ENCODE measurements around the gene PML.
"Not testable (repeated sequence)": the region's sequence is repeated elsewhere in the genome, so short reads cannot be mapped to it uniquely, and the experiment has no call there.

Gene PML

DNA sequence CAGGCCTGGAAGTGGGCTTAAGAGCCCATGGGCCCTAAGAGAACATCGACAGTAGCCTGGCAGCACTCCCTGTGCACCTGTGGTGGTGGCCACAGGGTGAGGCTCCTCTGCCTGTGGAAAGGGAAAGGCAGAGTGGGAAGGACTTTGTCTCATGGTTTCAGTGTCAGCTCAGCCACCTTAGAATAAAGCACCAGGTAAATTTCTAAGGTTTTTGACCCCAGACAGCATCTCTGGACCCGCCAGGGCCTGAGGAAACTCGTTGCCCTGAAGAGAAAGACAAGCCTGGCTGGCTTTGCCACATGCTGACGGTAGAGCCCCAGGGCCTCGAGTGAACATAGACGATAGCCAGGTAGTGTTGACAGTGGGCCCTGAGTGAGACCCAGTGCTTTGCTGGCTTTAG, 65.7 kb downstream of the PML start:
- DNase-seq (ENCODE audit: low spot score), result no peak

DNA sequence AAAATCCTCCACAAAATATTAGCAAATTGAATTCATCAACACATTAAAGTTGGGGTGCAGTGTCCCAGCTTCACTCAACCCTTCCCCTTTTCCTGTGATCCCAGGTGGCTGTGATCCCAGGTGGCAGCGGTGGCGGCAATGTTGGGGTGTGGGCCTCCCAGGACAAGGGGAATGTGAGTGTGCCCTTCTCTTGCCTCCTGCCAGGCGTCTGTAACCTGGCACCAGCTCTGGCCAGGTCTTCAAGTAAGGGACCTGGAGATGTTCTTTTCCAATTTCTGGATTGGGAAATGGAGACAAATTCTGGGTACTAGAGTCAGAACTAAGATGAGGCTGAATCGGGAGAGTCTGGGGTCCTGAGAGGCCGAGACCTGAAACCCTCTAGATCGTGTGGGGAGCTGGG, 67.7 kb downstream of the PML start:
- DNase-seq (ENCODE audit: low spot score), result no peak

DNA sequence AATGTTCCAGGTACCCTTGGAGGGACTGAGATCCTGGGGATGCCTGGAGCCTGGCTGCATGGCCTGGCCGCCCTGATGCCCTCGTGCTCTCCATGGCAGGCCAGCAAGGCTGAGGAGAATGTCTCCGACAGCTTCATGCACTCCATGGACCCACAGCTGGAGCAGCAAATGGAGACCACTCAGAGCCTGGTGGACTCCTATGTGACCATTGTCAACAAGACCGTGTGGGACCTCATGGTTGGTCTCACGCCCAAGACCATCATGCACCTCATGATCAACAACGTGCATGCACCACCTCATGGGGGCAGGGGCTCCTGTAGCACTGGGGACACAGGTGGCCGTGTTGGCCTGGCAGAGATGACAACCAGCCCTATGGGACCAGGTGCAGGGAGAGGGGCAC, 68.2 kb downstream of the PML start:
- DNase-seq (ENCODE audit: low spot score), result no peak

DNA sequence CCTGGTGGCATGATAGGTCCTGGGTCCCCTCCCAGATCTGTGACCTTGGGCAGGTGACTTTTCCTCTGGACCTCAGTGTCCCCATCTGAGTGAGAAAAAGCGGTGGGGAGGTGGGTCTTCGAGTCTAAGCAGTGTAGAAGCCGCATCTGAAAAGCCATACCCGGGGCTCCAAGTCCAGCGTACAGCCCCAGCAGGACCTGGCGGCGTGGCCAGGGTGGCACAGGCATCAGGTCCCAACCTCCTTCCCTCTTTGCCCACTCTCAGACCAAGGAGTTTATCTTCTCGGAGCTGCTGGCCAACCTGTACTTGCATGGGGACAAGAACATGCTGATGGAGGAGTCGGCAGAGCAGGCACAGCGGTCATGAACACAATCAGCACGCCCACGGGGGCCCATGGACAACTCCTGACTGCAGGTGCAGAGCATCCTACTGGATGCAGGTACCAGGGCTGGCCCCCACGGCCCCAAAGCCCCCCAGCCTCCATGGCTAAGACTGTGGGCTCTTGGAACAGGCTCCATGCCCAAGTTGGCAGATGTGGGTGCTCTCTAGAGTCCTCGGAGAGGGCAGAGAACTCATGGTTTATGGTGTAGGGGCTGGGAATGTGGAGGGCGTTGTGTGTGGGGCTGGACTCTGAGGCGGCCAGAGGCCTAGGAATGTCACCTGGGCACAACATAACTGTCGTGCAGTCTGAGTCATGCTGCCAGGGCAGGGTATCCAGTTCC, 69.1 kb downstream of the PML start:
- DNase-seq (ENCODE audit: low spot score), result not testable (repeated sequence)

DNA sequence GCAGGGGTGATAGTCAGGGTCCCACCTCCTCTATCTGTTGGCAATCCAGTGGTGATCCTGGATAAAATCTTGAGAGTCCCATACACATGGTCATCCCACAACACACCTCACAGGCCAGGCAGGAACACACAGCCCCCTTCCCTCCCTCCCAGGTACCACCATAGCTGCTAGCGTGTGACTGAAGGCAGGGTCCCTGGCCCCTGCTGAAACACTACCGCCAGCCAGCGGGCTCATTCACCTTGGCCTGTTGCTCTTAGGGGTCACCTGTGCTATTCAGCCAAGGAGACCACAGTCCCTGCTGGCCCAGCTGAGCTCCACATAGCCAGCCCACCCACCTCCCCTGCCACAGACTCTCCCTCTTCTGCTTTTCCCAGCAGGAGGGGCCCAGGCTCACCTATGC, 69.7 kb downstream of the PML start:
- DNase-seq (ENCODE audit: low spot score), result not testable (repeated sequence)

DNA sequence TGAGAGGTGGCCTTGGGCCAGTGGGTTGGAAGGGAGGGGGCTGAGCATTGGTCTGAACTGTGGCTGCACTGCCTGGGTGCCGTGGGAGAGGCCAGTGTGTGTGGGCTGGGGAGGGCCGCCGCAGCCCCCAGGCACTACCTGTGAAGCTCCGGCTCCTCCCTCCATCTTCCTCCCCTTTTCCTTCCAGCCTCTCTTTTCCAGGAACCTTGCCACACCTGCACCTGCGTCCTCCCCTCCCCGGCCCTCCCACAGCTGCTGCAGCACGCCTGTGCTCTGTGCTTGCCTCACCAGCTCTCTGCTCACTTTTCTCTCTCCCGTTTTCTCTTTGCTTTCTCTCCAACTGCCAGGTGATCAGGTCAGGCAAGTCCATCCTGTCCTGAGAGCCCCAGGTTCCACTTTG, 70.3 kb downstream of the PML start:
- DNase-seq (ENCODE audit: low spot score), result not testable (repeated sequence)

DNA sequence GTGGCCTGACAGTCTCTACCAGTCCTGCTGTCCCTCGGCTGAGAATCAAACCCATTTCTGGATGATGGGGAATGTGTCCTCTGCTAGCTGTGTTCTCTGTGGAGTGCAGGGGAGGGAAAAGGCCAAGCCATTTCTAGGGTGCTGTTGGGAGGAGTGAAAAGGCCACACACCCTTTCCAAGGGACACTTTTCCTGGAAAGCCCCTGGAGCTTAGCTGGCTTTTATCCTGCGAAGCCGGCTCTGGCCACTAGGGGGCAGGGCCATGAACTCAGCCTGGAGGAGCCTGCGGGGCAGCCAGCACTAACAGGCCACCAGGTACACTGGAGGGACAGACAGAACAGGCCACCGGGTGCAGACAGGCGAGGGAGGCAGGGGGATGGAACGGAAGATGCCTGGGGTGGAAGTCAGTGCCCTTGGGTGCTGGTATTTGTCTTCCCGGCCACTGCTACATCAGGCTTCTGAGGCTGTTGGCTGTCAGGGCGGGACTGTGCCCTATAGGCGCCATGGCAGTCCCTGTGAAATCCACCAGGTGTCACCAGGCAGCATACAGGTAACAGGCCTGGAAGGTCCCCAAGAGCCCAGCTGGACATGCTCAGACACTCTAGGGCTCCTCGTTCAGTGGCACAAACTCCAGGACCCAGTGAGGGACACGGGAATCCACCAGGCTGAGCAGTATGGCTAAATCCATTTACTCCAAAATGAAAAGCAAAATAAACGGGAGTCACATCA, 71.3 kb downstream of the PML start:
- not testable (repeated sequence) for DNase-seq (ENCODE audit: low spot score)

DNA sequence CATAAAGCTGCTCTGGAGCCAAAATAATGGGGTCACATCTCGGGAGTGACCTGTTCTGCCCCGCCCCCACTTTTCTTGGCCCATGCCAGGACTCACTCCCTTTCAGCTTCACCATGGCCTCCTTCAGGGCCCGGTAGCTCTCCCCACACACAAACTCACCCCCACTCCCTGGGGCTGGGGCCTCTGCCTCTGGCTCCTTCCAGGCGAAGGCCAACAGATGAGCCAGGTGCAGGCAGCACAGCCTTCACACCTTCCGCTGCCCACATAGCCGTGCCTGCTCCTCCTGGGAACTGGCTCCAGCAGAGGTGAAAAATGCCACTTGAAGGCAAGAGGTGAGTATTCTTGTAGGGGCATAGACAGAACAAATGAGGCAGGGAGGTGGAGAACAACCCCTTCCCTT, 77.1 kb downstream of the PML start:
- DNase-seq (ENCODE audit: low spot score), result not testable (repeated sequence)

DNA sequence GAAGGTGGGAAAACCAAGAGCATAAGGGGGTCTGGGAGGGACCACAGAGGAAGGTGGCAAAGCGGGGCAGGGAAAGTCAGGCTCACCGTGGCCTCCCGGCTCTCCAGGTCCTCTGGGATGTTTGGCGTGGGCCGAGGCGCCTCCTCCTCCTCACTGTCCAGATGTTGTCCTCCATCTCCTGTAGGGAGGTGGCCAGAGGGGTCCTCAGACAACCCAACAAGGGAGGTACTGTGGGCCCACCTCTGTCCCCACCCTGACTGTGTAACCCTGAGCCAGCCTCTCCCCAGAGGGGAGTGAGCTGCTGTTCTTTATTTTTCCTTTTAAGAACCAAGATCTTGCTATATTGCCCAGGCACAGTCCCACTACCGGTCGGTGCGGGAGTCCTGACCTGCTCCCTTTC, 77.6 kb downstream of the PML start:
- DNase-seq (ENCODE audit: low spot score), result not testable (repeated sequence)

DNA sequence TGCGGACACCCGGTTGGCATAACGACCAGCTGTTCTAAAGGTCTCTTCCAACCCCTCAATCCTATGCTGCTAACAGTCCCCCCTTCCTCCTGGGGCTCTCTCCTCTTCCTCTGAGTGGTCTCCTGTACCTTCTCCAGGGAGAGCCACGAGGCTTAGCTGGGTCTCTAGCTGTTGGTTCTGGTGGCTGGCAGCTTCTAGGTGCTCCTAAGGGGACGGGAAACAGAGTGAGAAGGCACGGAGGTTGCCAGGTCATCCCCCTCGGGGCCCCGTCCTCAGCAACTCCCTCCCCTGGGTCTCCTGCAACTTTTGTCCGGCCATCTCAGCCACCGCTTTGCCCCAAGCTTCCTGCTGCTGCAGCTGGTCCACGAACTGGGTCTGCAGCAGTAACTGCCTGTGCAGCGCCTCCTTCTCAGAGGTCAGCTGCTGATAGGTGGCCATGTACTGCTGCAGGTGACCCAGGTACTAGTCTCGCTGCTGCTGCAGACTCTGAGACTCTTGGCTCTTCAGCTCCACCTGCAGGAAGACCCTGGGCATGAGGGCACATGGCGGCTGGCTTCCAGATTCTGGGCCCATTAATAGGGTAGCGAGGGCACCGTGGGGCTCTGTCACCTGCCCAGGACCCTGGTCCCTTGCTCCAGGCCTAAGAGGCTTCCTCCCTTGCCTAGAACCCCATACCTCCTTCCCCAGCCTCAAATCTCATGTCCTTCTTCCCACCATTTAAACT, 78.3 kb downstream of the PML start:
- DNase-seq (ENCODE audit: low spot score), result not testable (repeated sequence)

DNA sequence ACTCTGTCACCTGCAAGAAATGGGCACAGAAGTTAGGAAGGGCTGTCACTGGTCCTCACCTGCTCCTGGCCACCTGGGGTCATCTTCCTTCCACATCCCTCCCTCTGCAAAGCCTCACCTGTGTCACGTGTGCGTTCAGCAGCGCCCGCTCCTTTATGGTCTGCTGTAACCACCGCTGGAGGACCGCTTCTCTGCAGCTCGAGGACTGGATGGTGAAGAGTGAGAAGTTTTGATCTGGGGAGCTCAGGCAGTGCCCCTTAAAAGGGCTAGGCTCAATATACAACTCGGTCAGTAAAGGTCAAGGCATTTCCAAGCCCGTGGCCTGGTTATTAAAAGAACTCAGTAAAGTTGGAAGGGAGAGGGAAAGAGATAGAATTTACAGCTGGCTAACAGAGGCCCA, 81.3 kb downstream of the PML start:
- not testable (repeated sequence) for DNase-seq (ENCODE audit: low spot score)

DNA sequence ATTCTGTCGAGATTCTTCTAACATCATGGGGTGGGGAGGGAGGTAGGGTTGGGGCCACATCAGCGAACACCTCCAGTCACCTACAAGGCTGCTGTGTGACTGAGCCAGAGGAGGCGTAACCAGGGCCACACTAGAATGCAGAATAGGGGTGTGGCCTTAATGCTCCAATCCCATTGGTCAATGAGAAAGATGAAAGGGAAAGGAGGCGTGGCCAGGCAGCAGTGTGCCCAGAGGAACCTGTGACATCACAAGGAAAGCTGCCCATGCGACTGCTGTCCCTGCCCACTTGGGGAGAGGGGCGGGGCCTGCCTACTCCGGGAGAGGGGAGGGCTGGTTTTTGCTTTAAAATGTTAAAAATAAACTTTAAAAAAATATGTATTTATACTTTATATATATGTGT, 87.9 kb downstream of the PML start, which contains the start of gene GOLGA6A:
Gene GOLGA6A (minus strand): TSS at position 101 of the 400 bp plus-strand sequence. CDS start 41 bp downstream, at position 60.
- not testable (repeated sequence) for DNase-seq (ENCODE audit: low spot score)

DNA sequence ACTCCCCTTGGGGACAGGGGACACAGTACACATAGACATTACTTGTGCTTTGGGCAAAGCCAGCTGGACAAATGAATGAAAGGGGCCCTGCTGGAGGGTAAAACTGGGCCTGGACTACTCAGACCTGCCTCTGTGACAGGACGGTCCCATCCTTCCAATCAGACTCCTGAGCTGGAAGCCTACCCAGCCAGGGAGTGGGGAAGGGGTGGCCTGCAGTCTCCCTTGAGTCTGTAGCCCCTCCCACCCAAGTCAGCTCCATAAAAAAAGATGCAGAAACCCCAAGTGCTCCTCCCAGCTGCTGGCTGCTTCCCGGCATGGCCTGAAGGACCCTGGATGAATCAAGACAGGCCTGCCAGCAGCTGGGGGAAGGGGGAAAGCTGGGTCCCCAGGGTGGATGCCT, 100.1 kb downstream of the PML start:
- not testable (repeated sequence) for DNase-seq (ENCODE audit: low spot score)

DNA sequence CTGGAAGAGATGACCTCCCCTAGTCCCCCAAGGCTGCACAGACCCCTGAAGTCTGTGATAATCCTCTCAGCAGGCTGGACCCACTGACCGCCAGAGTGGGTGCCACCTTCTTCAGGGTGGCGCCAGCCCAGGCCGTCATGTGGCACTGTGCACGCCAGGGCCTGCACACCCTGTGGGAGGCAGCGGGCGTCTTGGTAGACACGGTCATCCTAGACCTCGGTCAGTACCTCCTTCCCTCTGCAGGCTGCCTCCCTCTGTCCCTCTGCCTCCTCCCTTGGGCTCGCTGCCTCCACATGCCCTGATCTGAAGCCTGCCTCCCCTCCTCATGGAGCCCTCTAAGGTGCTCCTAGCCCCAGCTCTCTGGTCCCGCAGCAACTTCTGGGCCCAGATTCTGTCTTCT, 101.1 kb downstream of the PML start:
- DNase-seq (ENCODE audit: low spot score), result not testable (repeated sequence)

DNA sequence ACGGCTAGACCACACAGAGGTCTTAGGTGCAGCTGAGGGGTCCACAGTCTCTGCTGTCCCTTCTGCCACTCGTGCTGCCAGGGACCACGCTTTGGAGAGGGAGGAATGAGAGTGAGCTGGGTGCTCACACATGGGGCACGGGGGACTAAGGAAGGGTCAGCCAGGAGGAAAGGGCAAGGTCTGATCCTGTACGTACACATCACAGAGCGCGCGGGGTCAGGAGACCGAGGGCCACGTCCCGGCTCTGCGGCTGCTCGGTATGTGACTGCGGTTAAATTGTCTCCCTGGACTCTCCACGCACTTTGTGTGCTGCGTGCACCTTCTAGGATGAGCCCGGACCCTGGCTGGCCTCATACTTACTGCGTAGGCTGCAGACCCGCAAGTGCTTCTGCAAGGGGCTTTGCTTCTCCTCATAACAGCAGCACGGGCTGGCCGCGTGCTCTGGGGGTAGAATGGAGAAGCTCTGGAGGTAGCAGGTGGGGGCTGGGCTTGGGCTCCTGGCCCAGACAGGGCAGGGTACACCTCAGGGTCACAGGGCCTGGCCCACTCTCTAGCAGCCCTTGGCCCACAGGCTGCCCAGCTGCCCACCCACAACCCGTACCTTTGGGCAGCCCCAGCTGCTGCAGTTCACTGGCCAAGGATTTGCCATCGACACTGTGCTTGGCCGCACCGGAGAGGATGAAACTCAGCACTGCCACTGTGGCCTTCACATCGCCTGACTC, 102.4 kb downstream of the PML start:
- DNase-seq (ENCODE audit: low spot score), result not testable (repeated sequence)

Measured in LoVo (cell line).